ENCODE measurements around the gene ORC3. TPM values are rescaled to one million over a fixed set of nuclear protein-coding genes. Genes with fewer than 3 reads are reported as not detected.

ORC3 gene
- total RNA-seq, 4 donors from 2014 or later, result 20.7 to 30.3 (median 24.5) TPM

GRCh38 chr6:87600576-87600975 lies 10.6 kb downstream of the ORC3 start:
- TF ChIP-seq, protein P1, sequence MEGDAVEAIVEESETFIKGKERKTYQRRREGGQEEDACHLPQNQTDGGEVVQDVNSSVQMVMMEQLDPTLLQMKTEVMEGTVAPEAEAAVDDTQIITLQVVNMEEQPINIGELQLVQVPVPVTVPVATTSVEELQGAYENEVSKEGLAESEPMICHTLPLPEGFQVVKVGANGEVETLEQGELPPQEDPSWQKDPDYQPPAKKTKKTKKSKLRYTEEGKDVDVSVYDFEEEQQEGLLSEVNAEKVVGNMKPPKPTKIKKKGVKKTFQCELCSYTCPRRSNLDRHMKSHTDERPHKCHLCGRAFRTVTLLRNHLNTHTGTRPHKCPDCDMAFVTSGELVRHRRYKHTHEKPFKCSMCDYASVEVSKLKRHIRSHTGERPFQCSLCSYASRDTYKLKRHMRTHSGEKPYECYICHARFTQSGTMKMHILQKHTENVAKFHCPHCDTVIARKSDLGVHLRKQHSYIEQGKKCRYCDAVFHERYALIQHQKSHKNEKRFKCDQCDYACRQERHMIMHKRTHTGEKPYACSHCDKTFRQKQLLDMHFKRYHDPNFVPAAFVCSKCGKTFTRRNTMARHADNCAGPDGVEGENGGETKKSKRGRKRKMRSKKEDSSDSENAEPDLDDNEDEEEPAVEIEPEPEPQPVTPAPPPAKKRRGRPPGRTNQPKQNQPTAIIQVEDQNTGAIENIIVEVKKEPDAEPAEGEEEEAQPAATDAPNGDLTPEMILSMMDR (IDR thresholded peaks at IDR 0.05; ENCODE audit: low read depth), result no peak

DNA sequence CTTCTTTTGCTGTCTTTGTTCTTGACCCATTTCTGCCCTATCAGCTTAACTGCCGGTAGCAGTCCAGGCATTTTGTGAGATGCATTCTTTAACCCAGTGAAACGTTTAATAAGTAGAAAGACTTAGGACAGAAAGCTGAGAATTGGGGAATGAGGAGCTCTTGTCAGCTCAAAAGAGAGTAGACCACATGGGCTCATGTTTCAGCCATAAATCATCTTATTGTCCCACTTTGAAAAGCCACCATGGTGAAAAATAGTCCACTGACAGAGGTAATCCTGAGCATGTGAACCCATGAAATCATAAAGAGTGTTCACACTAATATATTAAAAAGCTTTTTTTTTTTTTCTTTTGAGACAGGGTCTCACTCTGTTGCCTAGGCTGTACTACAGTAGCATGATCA lies 16.3 kb downstream of the ORC3 start:
- TF ChIP-seq, protein P1 (IDR thresholded peaks at IDR 0.05; ENCODE audit: low read depth), result no peak

GRCh38 chr6:87608802-87609201 lies 18.9 kb downstream of the ORC3 start:
- TF ChIP-seq, protein P1 (IDR thresholded peaks at IDR 0.05; ENCODE audit: low read depth), result no peak

GRCh38 chr6:87617405-87617804 lies 27.5 kb downstream of the ORC3 start:
- TF ChIP-seq, protein P1 (IDR thresholded peaks at IDR 0.05; ENCODE audit: low read depth), result no peak

GRCh38 chr6:87618531-87618930 lies 28.6 kb downstream of the ORC3 start:
- TF ChIP-seq, protein P1 (IDR thresholded peaks at IDR 0.05; ENCODE audit: low read depth), result no peak

- TF ChIP-seq, protein P1 (IDR thresholded peaks at IDR 0.05; ENCODE audit: low read depth), result no peak
These were observed 33.3 kb downstream of the ORC3 start for GRCh38 chr6:87623248-87623647.

DNA sequence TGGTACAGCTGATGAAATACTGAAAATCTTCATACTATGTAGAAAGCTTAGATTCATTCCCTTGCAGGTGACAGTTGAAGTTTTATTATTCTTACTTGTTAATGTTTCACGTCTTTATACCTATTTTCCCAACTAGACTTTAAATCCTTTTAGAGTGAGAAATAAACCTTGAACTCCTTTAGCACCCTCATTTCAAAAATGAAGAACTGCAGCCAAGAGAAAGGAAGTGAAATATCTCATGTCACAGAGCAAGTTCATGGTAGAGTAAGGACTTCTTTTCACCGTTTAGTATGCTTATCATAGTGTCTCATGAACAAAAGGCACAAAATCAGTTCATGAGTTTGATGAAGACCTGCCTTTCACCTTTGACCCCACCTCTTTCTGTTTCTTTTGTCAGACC lies 38.5 kb downstream of the ORC3 start:
- TF ChIP-seq, protein P1 (IDR thresholded peaks at IDR 0.05; ENCODE audit: low read depth), result no peak

All from subcutaneous adipose tissue (tissue), 4 donors.